Keratinocyte (primary cell): Measurements from ENCODE around the gene PAQR4.

ENCODE experiments used
- EZH2 ChIP-seq: IDR thresholded peaks from one replicate; pipeline ENCODE4 v1.6.1; 2012; ENCODE audit warnings: inconsistent platforms, mild to moderate bottlenecking, low read length, moderate library complexity
- TF ChIP-seq, protein P1 (sequence below), 3 experiments: IDR thresholded peaks in 1 of 3; conservative IDR thresholded peaks in 1 of 3; optimal IDR thresholded peaks in 1 of 3; 2 replicates in 2 of 3; 3 replicates in 1 of 3; pipeline versions ENCODE3 to v1.5.1; 2011; ENCODE audit warnings: low read length in 3 of 3, mild to moderate bottlenecking in 3 of 3, moderate library complexity in 2 of 3, control low read depth in 1 of 3, inconsistent platforms in 1 of 3; ENCODE audit not compliant: insufficient read depth in 2 of 3; ENCODE audit errors: extremely low read depth in 1 of 3

DNA sequence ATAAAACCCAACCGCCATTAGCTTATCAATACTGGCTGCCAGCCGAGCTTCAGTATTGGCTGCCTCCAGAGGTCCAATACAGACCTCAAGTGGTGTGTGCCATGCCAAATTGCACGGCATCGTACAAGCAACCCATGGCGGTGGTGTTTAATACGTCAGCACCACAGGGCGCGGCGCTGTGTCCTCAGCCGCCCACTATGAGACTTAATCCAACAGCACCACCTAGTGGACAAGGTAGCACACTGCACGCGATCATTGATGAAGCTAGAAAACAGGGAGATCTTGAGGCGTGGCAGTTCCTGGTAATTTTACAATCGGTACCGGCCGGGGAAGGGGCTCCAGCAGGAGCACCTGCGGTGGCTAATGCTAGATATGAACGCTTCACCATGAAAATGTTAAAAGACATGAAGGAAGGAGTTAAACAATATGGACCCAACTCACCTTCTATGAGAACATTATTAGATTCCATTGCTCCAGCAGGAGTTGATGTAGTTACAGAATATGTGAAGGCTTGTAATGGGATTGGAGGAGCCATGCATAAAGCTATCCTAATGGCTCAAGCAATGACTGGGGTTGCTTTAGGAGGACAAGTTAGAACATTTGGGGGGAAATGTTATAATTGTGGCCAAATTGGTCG is 42.0 kb upstream of the PAQR4 start:
- TF ChIP-seq, protein P1, sequence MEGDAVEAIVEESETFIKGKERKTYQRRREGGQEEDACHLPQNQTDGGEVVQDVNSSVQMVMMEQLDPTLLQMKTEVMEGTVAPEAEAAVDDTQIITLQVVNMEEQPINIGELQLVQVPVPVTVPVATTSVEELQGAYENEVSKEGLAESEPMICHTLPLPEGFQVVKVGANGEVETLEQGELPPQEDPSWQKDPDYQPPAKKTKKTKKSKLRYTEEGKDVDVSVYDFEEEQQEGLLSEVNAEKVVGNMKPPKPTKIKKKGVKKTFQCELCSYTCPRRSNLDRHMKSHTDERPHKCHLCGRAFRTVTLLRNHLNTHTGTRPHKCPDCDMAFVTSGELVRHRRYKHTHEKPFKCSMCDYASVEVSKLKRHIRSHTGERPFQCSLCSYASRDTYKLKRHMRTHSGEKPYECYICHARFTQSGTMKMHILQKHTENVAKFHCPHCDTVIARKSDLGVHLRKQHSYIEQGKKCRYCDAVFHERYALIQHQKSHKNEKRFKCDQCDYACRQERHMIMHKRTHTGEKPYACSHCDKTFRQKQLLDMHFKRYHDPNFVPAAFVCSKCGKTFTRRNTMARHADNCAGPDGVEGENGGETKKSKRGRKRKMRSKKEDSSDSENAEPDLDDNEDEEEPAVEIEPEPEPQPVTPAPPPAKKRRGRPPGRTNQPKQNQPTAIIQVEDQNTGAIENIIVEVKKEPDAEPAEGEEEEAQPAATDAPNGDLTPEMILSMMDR (optimal IDR thresholded peaks at IDR 0.05 in 1 of 3, IDR thresholded peaks at IDR 0.05 in 1 of 3, conservative IDR thresholded peaks at IDR 0.05 in 1 of 3; ENCODE audit: extremely low read depth in 1 of 3, insufficient read depth in 2 of 3, low read length in 3 of 3): peak; percentile 82 to 97 (median 95)
- TF ChIP-seq EZH2: no peak
